ENCODE data around the gene WDCP.
"Not testable (repeated sequence)": the region's sequence is repeated elsewhere in the genome, so short reads cannot be mapped to it uniquely, and the experiment has no call there.

WDCP gene

GRCh38 chr2:24021122-24021998, 25.8 kb downstream of the WDCP start:
- no peak for DNase-seq

- DNase-seq: no peak
Measured at GRCh38 chr2:24020244-24020643, 26.9 kb downstream of the WDCP start.

GRCh38 chr2:24019729-24020128, 27.5 kb downstream of the WDCP start:
- DNase-seq: no peak

GRCh38 chr2:24018241-24018640, 28.9 kb downstream of the WDCP start:
- DNase-seq: no peak

DNA sequence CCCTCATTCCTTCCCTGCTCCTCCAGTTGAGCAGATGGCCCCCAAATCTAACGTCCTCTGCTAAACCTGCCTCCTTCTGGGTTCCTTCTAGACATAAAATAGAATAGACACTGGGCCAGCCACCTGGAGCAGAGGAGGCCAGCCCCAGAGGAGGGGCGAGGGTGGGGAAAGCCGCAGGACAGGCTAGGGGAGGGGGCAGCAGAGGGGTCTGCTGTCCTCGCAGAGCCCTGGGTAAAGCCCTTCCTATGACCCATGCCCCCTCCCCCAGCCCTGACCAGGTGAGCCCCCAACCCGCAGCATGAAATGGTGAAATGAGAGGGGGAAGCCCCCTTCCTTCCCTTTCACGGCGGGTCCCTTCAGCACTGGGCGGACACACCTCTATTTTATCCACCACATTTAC, 29.5 kb downstream of the WDCP start:
- no peak for DNase-seq

GRCh38 chr2:24016853-24017703, 30.1 kb downstream of the WDCP start:
- DNase-seq: no peak

DNA sequence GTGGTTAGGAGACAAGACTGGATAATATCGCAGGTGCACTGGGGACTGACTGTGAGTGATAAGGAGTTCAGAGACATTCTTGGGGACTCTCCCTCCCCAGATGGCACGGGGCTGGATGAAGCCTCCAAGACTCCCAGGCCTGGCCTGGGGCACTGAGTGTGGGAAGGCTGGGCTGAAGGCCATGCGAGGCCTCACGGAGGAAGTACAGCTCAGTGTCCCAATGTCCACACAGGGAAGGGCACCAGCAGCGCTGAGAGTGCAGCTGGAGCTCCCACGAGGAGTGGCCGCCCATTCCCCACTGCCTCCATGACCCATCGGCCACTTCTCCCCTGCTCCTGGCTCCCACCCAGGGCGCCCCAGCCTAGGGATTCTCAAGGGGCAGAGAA, 30.8 kb downstream of the WDCP start:
- DNase-seq: no peak

- no peak for DNase-seq
Measured at GRCh38 chr2:24015562-24016375, 31.4 kb downstream of the WDCP start.

DNA sequence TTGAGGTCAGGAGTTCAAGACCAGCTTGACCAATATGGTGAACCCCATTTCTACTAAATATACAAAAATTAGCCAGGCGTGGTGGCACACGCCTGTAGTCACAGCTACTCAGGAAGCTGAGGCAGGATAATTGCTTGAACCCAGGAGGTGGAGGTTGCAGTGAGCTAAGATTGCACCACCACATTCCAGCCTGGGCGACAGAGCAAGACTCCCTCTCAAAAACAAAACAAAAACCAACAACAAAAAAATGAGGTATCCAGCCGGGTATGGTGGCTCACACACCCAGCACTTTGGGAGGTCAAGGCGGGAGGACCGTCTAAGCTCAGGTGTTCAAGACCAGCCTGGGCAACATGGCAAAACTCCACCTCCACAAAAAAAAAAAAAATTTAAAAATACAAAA, 32.3 kb downstream of the WDCP start:
- DNase-seq: not testable (repeated sequence)

DNA sequence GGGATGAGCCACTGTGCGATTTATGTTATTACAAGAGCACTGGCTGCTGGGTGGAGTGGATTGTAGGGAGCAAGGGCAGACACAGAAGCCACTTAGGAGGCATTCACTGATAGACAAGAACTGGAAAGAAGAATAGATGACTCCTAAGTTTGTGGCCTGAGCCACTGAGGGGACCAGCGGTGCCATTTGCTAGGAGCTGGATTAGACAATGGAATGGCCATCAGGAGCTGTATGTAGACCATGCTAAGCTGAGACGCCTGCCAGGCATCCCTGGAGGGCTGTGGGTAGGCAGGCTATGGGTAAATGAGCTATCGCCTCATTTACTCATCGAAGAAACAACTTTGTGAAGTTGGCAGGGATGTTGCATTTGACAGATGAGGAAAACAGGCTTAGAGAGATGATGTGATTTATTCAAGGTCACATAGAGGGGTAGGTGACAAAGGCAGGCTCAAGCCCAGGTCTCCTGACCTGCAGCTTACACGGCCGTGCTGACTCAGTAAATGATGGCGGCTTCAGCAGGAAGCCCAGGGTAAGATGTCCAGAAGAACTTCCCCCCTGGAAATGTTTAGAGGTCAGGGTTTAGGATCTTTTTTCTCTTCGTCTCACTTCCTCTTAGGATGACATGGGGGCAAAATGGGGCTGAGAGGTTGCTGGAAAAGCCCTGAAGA, 34.5 kb downstream of the WDCP start:
- DNase-seq: no peak

- DNase-seq: no peak
Measured at GRCh38 chr2:24011250-24012104, 35.7 kb downstream of the WDCP start.

GRCh38 chr2:24010477-24011249, 36.5 kb downstream of the WDCP start:
- no peak for DNase-seq

DNA sequence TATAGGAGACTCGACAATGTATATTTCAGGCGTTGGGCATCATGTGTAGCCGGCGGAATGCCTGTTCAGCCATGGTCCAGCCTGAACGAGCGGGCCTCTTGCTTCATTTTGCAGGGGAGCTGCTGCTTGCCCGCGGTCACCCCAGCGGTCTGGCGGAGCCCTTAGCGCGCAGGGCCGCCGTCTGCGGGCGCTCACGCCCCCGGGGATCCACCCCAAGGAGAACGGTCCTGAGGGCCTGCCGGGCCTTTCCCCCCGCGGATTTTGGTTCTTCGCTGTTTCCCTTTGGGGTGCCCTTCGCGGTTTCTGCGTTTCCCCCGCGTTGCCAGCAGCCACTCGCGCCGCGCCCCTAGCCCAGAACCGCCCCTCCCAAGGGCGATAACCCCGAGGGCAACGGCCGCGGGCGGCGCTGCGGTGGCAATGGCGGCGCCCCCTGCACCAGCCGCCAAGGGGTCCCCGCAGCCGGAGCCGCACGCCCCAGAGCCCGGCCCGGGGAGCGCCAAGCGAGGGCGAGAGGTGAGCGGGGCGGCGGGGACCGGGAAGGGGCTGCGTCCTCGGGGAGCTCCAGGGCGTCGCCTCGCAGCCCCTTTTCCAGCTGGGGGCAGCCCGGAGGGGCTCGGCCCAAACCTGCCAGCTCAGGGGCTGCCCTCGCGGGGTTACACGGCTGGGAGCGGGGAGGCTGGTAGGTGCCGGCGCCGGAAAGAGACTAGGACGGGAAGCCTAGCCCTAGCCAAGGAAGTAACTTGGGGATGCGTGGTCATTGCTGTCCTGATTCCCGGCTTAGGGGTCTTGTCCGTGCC, 37.3 kb downstream of the WDCP start, which contains the start of gene MFSD2B:
TSS of gene MFSD2B (plus strand) at position 406 of the 797 bp plus-strand sequence. CDS start at position 418, 12 bp downstream.
- no peak for DNase-seq

GRCh38 chr2:24009367-24009679, 37.9 kb downstream of the WDCP start:
- DNase-seq: no peak

DNA sequence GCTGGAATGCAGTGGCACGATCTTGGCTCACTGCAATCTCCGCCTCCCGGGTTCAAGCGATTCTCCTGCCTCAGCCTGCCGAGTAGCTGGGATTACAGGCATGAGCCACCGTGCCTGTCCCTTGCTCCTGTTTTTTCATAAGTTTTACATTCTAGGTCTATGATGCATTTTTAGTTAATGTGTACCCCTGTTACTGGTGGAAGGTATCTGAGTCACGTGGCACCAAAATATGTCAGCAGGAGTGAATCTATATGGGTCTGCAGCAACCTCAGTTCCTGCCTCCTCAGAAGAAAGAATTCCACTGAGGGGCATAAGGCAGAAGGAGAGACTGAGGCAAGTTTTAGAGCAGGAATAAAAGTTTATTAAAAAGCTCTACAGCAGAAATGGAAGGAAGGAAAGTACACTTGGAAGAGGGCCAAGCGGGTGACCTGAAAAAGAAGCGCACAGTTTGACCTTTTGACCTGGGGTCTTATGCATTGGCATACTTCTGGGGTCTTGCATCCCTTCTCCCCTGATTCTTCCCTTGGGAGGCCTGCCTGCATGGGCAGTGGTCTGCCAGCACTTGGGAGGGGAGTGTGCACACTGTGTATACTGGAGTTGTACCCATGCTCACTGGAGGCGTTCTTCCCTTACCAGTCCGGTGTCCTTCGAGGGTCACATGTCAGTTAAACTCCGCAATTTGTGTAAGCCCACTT, 38.4 kb downstream of the WDCP start:
- no peak for DNase-seq

- no peak for DNase-seq
Measured at GRCh38 chr2:24007693-24008092, 39.5 kb downstream of the WDCP start.

DNA sequence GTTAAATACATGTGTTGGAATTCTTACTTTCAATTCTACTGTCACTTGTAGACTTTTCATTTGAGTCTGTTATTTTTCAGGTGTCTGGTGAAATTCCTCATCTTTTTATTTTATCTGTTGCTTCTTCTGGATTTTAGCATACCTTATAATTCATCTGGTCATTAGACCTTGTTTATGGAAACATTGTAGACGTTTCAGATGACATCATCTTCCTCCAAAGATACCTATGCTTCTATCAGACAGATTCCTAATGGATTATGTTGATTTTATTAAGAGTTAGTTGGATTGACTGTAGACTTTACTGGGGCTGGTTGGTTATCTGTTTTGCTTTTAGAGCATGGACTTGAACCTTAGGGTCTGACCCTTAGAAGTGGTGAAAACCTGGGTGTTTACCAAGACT, 52.6 kb downstream of the WDCP start:
- no peak for DNase-seq

GRCh38 chr2:23993736-23994269, 53.4 kb downstream of the WDCP start:
- no peak for DNase-seq

DNA sequence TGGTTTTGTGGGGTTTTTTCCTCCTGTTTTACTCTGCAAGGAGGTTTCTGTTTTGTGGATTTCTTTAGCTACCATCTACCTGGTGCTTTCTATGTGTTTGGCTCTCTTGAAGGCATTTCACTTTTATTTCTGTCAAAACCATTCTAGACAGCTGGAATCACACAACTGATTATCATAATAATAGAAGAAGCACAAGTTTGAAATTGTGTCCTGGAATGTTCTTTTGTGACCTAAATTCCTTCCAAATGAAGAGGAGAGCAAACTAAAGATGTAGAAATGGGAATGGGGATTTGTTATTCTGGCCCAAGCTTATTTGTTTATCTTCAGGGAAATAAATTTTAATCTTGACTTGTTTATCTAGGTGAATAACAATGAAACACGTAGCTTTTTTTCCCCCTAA, 54.3 kb downstream of the WDCP start:
- no peak for DNase-seq

Measured in NCI-H526 treated with DMSO at 0.1 percent for 48 hours (cell line).